Muscle layer of duodenum (tissue), 2 donors: Measurements from ENCODE around the gene PPP4R3A.
"Not testable (repeated sequence)": the region's sequence is repeated elsewhere in the genome, so short reads cannot be mapped to it uniquely, and the experiment has no call there.

Experiments
- H3K27ac ChIP-seq: one replicate; pipeline ENCODE4 v1.7.0; 2013; ENCODE audit warnings: mild to moderate bottlenecking, low read length
- H3K27me3 ChIP-seq: one replicate; pipeline ENCODE4 v1.7.0; 2013; ENCODE audit warnings: low read depth, mild to moderate bottlenecking, control low read depth, low read length
- H3K36me3 ChIP-seq, 2 donors: one replicate each; pipeline ENCODE4 v1.7.0; 2013; ENCODE audit warnings: low read length in 2 of 2, control low read depth in 1 of 2, mild to moderate bottlenecking in 1 of 2; ENCODE audit not compliant: insufficient read depth in 2 of 2, control insufficient read depth in 1 of 2
- H3K4me1 ChIP-seq, 2 donors: one replicate each; pipeline ENCODE4 v1.7.0; 2013; ENCODE audit warnings: low read length in 2 of 2, mild to moderate bottlenecking in 2 of 2, control low read depth in 1 of 2, moderate library complexity in 1 of 2; ENCODE audit not compliant: insufficient read depth in 2 of 2, control insufficient read depth in 1 of 2
- H3K4me3 ChIP-seq, 2 donors: one replicate each; pipeline ENCODE4 v1.7.0; 2013; ENCODE audit warnings: low read length in 2 of 2, low read depth in 1 of 2, mild to moderate bottlenecking in 1 of 2
- H3K9me3 ChIP-seq, 2 donors: one replicate each; pipeline ENCODE4 v1.7.0; 2013; ENCODE audit warnings: low read length in 2 of 2, control low read depth in 1 of 2, mild to moderate bottlenecking in 1 of 2; ENCODE audit not compliant: control insufficient read depth in 1 of 2
- donor health status: healthy.

PPP4R3A gene

DNA sequence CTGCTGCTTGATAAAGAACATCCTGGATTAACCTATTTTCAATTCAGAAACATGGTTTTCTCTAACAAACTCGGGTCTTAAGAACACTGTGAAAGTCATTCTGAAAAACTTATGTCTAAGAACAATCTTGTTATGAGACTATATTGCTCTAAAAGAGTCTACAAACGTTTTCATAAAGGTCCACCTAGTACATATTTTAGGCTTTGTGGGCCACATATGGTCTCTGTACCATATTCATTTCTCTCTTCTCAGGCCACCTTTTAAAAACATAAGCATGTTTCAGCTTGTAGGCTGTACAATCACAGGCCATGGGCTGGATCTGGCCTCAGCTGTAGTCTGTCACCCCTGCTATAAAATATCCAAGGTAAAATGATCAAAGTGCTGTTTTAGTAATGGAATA, 39.9 kb downstream of the PPP4R3A start:
- Histone ChIP-seq H3K27ac (no peak overlapping the region), H3K4me1 (peaks cover 0 to 12% of the 10 kb centered on the region in 2 donors), H3K9me3 (no peaks in the 10 kb centered on the region), H3K36me3 (peaks cover 50 to 54% of the 10 kb centered on the region in 2 donors), H3K4me3 (no peak overlapping the region), H3K27me3 (no peaks in the 10 kb centered on the region)

DNA sequence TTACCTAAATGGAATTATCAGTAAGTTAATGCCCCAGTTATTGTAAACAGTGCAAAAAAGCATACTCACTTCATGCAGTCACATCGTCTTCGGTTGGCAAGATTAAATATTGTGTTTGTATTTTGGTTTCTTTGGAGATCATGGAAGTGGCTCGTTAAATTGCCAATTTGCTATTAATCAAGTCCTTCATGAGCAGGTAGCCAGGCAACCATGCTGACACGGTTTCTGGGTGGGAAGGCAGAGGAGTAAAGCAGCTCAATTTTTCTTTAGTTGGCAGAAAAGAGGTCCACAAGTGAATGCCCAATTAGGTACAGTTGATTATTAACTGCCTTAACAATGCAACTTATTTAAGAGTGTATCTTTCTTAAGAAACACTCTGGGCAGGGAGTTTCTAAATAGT, 43.9 kb downstream of the PPP4R3A start:
- no peak overlapping the region for H3K27ac ChIP-seq
- H3K9me3 ChIP-seq = no peaks in the 10 kb centered on the region
- no peaks in the 10 kb centered on the region for H3K27me3 ChIP-seq
- no peak overlapping the region for H3K4me3 ChIP-seq
- peaks cover 47 to 49% of the 10 kb centered on the region in 2 donors for H3K36me3 ChIP-seq
- H3K4me1 ChIP-seq = peaks cover 0 to 19% of the 10 kb centered on the region in 2 donors

DNA sequence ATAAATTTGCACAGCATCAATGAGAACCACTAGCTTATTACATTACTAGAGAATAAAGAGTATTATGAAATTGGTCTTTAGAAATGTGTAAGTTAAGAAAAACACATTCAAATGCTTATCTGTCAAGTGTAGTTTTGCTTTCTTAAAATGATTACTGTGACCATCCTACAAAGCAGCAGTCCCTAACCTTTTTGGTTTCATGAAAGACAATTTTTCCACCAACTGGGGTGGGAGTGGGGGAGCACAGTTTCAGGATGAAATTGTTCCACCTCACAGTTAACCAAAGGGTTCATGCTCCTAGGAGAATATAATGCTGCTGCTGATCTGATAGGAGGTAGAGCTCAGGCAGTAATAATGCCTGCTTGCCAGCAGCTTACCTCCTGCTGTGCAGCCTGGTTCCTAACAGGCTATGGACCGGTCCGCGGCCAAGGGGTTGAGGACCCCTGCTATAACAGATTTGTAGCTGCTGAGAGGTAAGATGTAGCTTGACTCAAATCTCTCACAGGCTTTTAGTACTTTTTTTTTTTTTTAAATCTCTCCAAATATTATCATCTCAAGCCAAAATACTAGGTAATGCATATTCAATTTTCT, 45.4 kb downstream of the PPP4R3A start:
- Histone ChIP-seq H3K4me3 (no peak overlapping the region), H3K27me3 (no peaks in the 10 kb centered on the region), H3K36me3 (peaks cover 43 to 48% of the 10 kb centered on the region in 2 donors), H3K4me1 (peaks cover 0 to 19% of the 10 kb centered on the region in 2 donors), H3K9me3 (no peaks in the 10 kb centered on the region), H3K27ac (no peak overlapping the region)

DNA sequence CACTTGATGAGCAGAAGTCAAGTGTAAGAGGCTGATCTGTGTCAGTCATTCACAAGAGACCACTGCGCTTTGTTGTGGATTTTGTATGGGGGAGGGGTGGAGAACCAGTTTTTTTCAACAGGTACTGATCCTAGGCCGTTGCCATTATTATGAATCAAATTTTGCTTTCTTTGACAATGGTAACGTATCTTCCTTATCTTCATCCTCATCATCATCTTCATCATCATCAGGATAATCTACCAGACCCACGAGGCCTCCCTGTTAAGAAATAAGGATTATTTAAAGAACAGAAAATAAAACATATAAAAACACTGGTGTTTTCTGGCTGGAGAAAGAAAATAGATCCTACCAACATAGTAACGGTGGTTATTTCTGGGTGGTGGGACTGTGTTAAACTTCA, 51.5 kb downstream of the PPP4R3A start:
- H3K4me3 ChIP-seq = no peak overlapping the region
- H3K9me3 ChIP-seq = no peaks in the 10 kb centered on the region
- H3K36me3 ChIP-seq = peaks cover 37 to 62% of the 10 kb centered on the region in 2 donors
- H3K27ac ChIP-seq = no peak overlapping the region
- H3K27me3 ChIP-seq = no peaks in the 10 kb centered on the region
- H3K4me1 ChIP-seq = no peaks in the 10 kb centered on the region

DNA sequence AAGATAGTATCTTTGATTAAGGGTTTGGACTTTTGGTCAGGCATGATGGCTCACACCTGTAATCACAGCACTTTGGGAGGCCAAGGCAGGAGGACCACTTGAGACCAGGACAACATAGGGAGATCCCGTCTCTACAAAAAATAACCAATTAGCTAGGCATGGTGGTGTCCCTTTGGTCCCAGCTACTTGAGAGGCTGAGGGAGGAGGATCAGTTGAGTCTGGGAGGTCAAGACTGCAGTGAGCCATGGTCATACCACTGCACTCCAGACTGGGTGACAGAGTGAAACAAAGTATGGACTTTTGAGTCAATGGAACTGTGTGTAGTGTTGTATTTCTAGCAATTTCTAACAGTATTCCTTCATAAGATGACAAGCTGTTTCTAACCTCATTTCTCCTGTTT, 53.8 kb downstream of the PPP4R3A start:
- peaks cover 23 to 46% of the 10 kb centered on the region in 2 donors for H3K36me3 ChIP-seq
- H3K27ac ChIP-seq = no peak overlapping the region

DNA sequence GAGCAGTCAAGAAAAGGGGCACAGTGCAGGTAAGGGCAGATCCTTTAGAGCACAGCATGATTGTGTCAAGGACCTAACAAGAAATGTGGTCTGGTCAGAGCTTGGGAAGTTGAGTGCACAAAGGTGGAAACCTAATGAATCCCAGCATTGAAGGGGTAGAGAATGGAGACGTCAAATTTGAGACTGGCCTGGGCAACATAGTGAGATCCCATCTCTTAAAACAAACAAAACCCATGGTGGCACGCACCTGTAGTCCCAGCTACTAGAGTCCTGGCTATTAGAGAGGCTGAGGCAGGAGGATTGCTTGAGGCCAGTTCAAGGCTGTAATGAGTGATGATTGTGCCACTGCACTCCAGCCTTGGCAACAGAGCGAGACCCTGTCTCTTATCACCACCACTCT, 55.5 kb downstream of the PPP4R3A start:
- Histone ChIP-seq H3K27ac (no peak overlapping the region), H3K36me3 (peaks cover 14 to 29% of the 10 kb centered on the region in 2 donors), H3K9me3 (no peaks in the 10 kb centered on the region), H3K4me1 (no peaks in the 10 kb centered on the region), H3K27me3 (no peaks in the 10 kb centered on the region), H3K4me3 (no peak overlapping the region)

More for the DNA sequence above, 53.8 kb downstream of the PPP4R3A start:
- H3K4me1 ChIP-seq = no peaks in the 10 kb centered on the region
- no peak overlapping the region for H3K4me3 ChIP-seq
- no peaks in the 10 kb centered on the region for H3K9me3 ChIP-seq
- no peaks in the 10 kb centered on the region for H3K27me3 ChIP-seq

DNA sequence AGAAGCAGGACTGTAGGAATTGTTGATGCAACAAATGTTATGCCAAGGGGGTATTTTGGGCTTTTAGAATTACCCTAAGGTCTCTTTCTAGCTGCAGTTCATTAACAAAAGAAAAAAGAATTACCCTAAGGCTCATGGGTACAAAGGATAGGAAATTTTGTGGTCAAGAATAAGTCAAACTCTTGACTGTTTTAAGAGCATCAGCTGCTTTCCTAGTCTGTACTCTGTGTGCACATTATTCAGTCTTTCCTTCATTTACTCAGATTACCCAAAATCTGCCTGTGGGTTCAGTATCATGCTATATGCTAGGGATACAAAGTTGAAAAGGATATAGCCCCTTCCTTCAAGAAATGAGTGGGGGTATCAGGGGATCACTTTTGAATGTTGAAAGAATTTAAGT, 56.0 kb downstream of the PPP4R3A start:
- H3K4me3 ChIP-seq = no peak overlapping the region
- H3K36me3 ChIP-seq = peaks cover 14 to 25% of the 10 kb centered on the region in 2 donors
- H3K27ac ChIP-seq = no peak overlapping the region
- no peaks in the 10 kb centered on the region for H3K4me1 ChIP-seq
- no peaks in the 10 kb centered on the region for H3K9me3 ChIP-seq
- no peaks in the 10 kb centered on the region for H3K27me3 ChIP-seq

DNA sequence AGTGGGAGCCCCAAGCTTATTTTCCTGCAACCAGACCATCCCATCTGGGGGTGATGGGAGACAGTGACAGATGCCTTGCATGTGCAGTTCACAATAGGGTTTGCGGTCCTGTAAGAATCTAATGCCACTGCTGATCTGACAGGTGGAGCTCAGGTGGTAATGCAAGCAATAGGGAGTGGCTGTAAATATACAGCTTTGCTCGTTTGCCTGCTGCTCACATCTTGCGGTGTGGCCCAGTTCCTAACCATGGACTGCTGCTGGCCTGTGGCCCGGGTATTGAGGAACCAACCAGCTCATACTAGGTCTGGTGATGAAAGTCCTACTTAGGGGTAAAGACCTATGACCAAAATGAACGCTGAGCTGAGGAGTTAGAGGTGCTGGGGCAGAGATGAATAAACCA, 56.4 kb downstream of the PPP4R3A start:
- Histone ChIP-seq H3K4me1 (no peaks in the 10 kb centered on the region), H3K27me3 (no peaks in the 10 kb centered on the region), H3K9me3 (no peaks in the 10 kb centered on the region), H3K4me3 (no peak overlapping the region), H3K36me3 (peaks cover 12 to 21% of the 10 kb centered on the region in 2 donors), H3K27ac (no peak overlapping the region)

DNA sequence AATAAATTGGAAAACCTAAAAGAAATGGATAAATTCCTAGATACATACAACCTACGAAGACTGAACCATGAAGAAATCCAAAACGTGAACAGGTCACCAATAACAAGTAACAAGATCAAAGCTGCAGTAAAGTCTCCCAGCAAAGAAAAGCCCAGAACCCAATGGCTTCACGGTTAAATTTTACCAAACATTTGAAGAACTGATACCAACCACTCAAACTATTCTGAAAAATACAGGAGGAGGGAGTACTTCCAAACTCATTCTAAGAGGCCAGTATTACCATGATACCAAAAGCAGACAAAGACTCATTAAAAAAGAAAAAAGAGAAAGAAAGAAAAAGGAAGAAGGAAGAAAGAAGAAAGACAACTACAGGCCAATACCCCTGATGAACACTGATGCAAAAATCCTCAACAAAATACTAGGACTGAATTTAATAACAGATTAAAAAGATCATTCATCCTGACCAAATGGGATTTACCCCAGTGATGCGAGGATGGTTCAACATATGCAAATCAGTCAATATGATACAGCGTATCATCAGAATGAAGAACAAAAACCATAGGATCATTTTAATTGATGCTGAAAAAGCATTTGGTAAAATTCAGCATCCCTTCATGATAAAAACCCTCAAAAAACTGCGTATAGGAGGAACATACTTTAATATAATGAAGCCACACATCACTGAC, 65.6 kb downstream of the PPP4R3A start:
- Histone ChIP-seq H3K27me3 (no peaks in the 10 kb centered on the region), H3K9me3 (no peaks in the 10 kb centered on the region), H3K36me3 (no peaks in the 10 kb centered on the region), H3K4me3 (no peak overlapping the region), H3K27ac (no peak overlapping the region), H3K4me1 (no peaks in the 10 kb centered on the region)

DNA sequence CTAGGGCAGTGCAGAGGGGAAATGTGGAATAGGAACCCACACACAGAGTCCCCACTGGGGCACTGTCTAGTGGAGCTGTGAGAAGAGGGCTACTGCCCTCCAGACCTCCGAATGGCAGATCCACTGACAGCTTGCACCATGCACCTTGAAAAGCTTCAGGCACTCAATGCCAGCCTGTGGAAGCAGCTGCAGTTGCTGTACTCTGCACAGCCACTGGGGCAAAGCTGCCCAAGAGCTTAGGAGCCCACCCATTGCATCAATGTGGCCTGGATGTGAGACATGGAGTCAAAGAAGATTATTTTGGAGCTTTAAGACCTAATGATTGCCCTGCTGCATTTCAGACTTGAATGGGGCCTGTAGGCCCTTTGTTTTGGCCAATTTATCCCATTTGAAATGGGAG, 70.8 kb downstream of the PPP4R3A start:
- no peaks in the 10 kb centered on the region for H3K4me1 ChIP-seq
- no peak overlapping the region for H3K27ac ChIP-seq
- H3K9me3 ChIP-seq = no peaks in the 10 kb centered on the region
- H3K4me3 ChIP-seq = no peak overlapping the region
- no peaks in the 10 kb centered on the region for H3K27me3 ChIP-seq
- H3K36me3 ChIP-seq = no peaks in the 10 kb centered on the region

DNA sequence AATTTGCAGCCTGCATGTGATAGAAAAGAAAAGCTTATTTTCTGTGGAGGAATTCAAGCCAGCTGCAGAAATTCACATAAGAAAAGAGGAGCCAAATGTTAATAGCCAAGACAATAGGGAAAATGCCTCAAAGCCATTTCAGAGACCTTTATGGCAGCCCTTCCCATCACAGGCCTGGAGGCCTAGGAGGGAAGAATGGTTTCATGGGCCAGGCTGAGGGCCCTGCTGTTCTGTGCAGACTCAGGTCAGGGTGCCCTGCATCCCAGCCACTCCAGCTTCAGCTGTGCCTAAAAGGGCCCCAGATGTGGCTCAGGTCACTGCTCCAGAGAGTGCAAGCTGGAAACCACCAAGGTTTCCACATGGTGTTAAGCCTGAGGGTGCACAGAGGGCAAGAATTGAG, 71.3 kb downstream of the PPP4R3A start:
- Histone ChIP-seq H3K4me3 (no peak overlapping the region), H3K27me3 (no peaks in the 10 kb centered on the region), H3K36me3 (no peaks in the 10 kb centered on the region), H3K9me3 (no peaks in the 10 kb centered on the region), H3K4me1 (no peaks in the 10 kb centered on the region), H3K27ac (no peak overlapping the region)

DNA sequence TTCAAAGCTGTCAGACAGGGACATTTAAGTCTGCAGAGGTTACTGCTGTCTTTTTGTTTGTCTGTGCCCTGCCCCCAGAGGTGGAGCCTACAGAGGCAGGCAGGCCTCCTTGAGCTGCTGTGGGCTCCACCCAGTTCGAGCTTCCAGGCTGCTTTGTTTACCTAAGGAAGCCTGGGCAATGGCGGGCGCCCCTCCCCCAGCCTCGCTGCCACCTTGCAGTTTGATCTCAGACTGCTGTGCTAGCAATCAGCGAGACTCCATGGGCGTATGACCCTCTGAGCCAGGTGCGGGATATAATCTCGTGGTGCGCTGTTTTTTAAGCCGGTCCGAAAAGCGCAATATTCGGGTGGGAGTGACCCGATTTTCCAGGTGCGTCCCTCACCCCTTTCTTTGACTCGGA, 73.8 kb downstream of the PPP4R3A start:
- not testable (repeated sequence) for H3K4me1 ChIP-seq, H3K9me3 ChIP-seq, H3K36me3 ChIP-seq, H3K27me3 ChIP-seq, H3K27ac ChIP-seq, H3K4me3 ChIP-seq
